ENCODE measurements around the gene HERPUD1. TPM values are rescaled to one million over a fixed set of nuclear protein-coding genes. Genes with fewer than 3 reads are reported as not detected.

The HERPUD1 gene
- polyA plus RNA-seq, 2 of the 4 experiments (the other 2 are of a cell fraction), result 65.8 to 140 TPM

GRCh38 chr16:56956076-56956475 lies 24.1 kb downstream of the HERPUD1 start (continued):
- TF ChIP-seq ELK1 (IDR thresholded peaks at IDR 0.05; ENCODE audit: low read depth, low read length) (no peak), MAZ (IDR thresholded peaks at IDR 0.05; ENCODE audit: borderline replicate concordance, low read depth, low read length) (no peak), HEYL (CRISPR knock-in tag; IDR thresholded peaks at IDR 0.05) (no peak)

GRCh38 chr16:56956756-56957155 lies 24.8 kb downstream of the HERPUD1 start:
- ATAC-seq, result no peak
- POLR2A ChIA-PET, result no interaction called here
- FAIRE-seq, result no peak
- no peak overlapping the region for H3K27ac ChIP-seq
- H3K4me3 ChIP-seq, result no peak overlapping the region
- no peaks in the 10 kb centered on the region for H3K9me3 ChIP-seq
- no peaks in the 10 kb centered on the region for H3K4me1 ChIP-seq
- no peak for DNase-seq (ENCODE audit: low read depth in 1 of 2, low spot score in 1 of 2)
- no peak overlapping the region for H3K4me2 ChIP-seq
- 25% methylated on average over 4 of the region's 4 CpGs for WGBS (ENCODE audit: missing lambda C conversion rate)
- TF ChIP-seq HEYL (CRISPR knock-in tag; IDR thresholded peaks at IDR 0.05) (no peak), SMC3 (IDR thresholded peaks at IDR 0.05) (no peak), E2F6 (IDR thresholded peaks at IDR 0.05; ENCODE audit: borderline replicate concordance, low read depth) (no peak), EHMT2 (IDR thresholded peaks at IDR 0.05; ENCODE audit: low read depth) (no peak), NPAS2 (CRISPR knock-in tag; IDR thresholded peaks at IDR 0.05; ENCODE audit: borderline replicate concordance) (no peak), GATA3 (IDR thresholded peaks at IDR 0.05; ENCODE audit: borderline replicate concordance) (no peak), JUN (IDR thresholded peaks at IDR 0.05) (no peak), CTCF (IDR thresholded peaks at IDR 0.05) (no peak), NFE2L2 (conservative IDR thresholded peaks at IDR 0.05; ENCODE audit: low read length) (no peak), EHF (CRISPR knock-in tag; IDR thresholded peaks at IDR 0.05) (no peak), POLR2AphosphoS2 (conservative IDR thresholded peaks at IDR 0.05; ENCODE audit: low read length) (no peak), HES2 (IDR thresholded peaks at IDR 0.05) (no peak), HOXB13 (CRISPR knock-in tag; IDR thresholded peaks at IDR 0.05; ENCODE audit: low read depth) (no peak), CEBPB (IDR thresholded peaks at IDR 0.05) (no peak), ZSCAN20 (CRISPR knock-in tag; IDR thresholded peaks at IDR 0.05) (no peak), HOXB5 (CRISPR knock-in tag; IDR thresholded peaks at IDR 0.05) (no peak), KDM1A (IDR thresholded peaks at IDR 0.05; ENCODE audit: low read depth) (no peak)
- CTCF ChIA-PET, result interaction anchor here (0.9 kb wide), 2 partner anchors 11 to 21 kb away, joined by 3 read pairs; no protein-coding TSS in a partner anchor

GRCh38 chr16:56960681-56961281 lies 28.8 kb downstream of the HERPUD1 start:
- POLR2A ChIA-PET, result no interaction called here
- Histone ChIP-seq H3K4me1 (0 out of 3 replicates have a peak, but pooled peaks cover 3% of the 10 kb centered on the region), H3K27ac (no peak overlapping the region), H3K4me3 (no peak overlapping the region), H3K9me3 (no peaks in the 10 kb centered on the region), H3K4me2 (no peak overlapping the region)
- 74% methylated on average over 10 of the region's 13 CpGs for WGBS (ENCODE audit: missing lambda C conversion rate)
- DNase-seq (ENCODE audit: low read depth in 1 of 2, low spot score in 1 of 2) (no peak), ATAC-seq (no peak), FAIRE-seq (no peak)
- TF ChIP-seq POLR2AphosphoS2 (conservative IDR thresholded peaks at IDR 0.05; ENCODE audit: low read length) (no peak), E2F6 (IDR thresholded peaks at IDR 0.05; ENCODE audit: borderline replicate concordance, low read depth) (no peak), ZSCAN20 (CRISPR knock-in tag; IDR thresholded peaks at IDR 0.05) (no peak), ZNF302 (CRISPR knock-in tag; IDR thresholded peaks at IDR 0.05) (no peak), BHLHE40 (IDR thresholded peaks at IDR 0.05; ENCODE audit: low read depth, low read length) (no peak), NR3C1 (IDR thresholded peaks at IDR 0.05) (no peak), ATOH8 (CRISPR knock-in tag; IDR thresholded peaks at IDR 0.05; ENCODE audit: low read depth) (no peak), SREBF2 (IDR thresholded peaks at IDR 0.05) (no peak), MAZ (IDR thresholded peaks at IDR 0.05; ENCODE audit: borderline replicate concordance, low read depth, low read length) (no peak), EHF (CRISPR knock-in tag; IDR thresholded peaks at IDR 0.05) (no peak)
- CTCF ChIA-PET, result interaction anchor here (1.3 to 1.7 kb wide), 2 partner anchors 9 to 10 kb away, joined by 3 to 4 read pairs; no protein-coding TSS in a partner anchor
